ENCODE results near the gene FARP1. TPM values are rescaled to one million over a fixed set of nuclear protein-coding genes. Genes with fewer than 3 reads are reported as not detected.

The FARP1 gene
- total RNA-seq, 4 donors from 2014 or later: 13.1 to 71.2 (median 46.6) TPM

DNA sequence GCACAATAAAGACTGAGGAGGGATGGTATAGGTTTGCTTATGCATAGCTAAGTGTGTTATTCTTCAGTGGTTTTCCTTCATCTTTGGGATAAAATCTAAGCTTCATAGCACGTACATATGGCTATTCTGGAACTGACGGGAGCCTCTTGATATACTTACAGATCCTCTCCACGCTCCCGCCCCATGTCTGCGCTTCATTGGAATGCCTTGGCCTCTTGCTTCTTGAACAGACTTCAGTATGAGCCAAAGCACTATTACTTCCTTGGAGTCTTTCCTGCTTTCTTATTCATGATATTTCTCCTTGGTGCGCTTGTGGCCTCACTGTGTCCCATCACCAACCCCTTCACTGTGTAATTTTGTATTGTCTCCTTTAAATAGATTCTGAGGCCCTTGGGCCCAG is 145.3 kb downstream of the FARP1 start:
- Histone ChIP-seq H3K27me3 (no peaks in the 10 kb centered on the region), H3K27ac (no peak overlapping the region), H3K4me1 (no peaks in the 10 kb centered on the region), H3K9me3 (no peaks in the 10 kb centered on the region), H3K36me3 (no peaks in the 10 kb centered on the region), H3K4me3 (no peak overlapping the region)
- intact Hi-C loops (cut with DNase I; ENCODE audit: low total_unique reads): no loop called here
- no peak for DNase-seq
- TF ChIP-seq, protein P1, sequence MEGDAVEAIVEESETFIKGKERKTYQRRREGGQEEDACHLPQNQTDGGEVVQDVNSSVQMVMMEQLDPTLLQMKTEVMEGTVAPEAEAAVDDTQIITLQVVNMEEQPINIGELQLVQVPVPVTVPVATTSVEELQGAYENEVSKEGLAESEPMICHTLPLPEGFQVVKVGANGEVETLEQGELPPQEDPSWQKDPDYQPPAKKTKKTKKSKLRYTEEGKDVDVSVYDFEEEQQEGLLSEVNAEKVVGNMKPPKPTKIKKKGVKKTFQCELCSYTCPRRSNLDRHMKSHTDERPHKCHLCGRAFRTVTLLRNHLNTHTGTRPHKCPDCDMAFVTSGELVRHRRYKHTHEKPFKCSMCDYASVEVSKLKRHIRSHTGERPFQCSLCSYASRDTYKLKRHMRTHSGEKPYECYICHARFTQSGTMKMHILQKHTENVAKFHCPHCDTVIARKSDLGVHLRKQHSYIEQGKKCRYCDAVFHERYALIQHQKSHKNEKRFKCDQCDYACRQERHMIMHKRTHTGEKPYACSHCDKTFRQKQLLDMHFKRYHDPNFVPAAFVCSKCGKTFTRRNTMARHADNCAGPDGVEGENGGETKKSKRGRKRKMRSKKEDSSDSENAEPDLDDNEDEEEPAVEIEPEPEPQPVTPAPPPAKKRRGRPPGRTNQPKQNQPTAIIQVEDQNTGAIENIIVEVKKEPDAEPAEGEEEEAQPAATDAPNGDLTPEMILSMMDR (IDR thresholded peaks at IDR 0.05): no peak
- TF ChIP-seq POLR2A (IDR thresholded peaks at IDR 0.05): no peak

DNA sequence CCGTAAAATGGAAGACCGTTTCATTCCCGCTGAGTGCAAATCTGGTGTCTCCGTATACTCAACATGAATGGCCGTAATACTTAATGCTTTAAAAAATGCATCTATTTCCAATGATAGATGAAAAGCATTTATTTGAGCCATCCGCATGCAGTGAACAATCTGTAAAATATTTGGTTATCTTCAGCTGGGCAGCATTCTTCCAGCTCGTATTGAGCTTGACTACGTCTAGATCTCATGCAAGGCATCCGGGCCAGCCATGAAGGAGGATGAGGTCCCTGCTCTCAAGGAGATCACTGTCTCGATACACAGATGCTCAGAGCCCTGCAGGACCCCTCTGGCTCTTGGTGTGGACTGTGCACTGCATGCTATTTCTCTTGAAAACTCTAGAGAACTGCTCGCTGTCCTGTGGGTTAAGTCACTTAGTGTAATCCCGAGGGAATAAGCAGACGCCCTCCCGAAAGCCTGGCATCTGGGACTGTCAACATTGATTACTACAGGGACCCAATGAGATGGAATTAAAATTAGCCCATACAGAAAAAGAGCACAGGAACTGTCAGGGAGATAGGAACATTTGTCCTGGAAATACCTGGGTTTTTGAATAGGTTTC is 146.5 kb downstream of the FARP1 start:
- Histone ChIP-seq H3K4me3 (no peak overlapping the region), H3K9me3 (no peaks in the 10 kb centered on the region), H3K27ac (no peak overlapping the region), H3K4me1 (no peaks in the 10 kb centered on the region), H3K36me3 (no peaks in the 10 kb centered on the region), H3K27me3 (no peaks in the 10 kb centered on the region)
- intact Hi-C loops (cut with DNase I; ENCODE audit: low total_unique reads): no loop called here
- DNase-seq: no peak
- TF ChIP-seq, protein P1 (IDR thresholded peaks at IDR 0.05): no peak
- no peak for TF ChIP-seq POLR2A (IDR thresholded peaks at IDR 0.05)

GRCh38 chr13:98290261-98290660 is 147.4 kb downstream of the FARP1 start:
- no peak for TF ChIP-seq POLR2A (IDR thresholded peaks at IDR 0.05)
- TF ChIP-seq, protein P1 (IDR thresholded peaks at IDR 0.05): no peak
- intact Hi-C loops (cut with DNase I; ENCODE audit: low total_unique reads): no loop called here
- no peaks in the 10 kb centered on the region for H3K4me1 ChIP-seq
- no peak for DNase-seq
- no peak overlapping the region for H3K4me3 ChIP-seq
- H3K27ac ChIP-seq: no peak overlapping the region
- H3K27me3 ChIP-seq: no peaks in the 10 kb centered on the region
- no peaks in the 10 kb centered on the region for H3K36me3 ChIP-seq
- H3K9me3 ChIP-seq: no peaks in the 10 kb centered on the region

DNA sequence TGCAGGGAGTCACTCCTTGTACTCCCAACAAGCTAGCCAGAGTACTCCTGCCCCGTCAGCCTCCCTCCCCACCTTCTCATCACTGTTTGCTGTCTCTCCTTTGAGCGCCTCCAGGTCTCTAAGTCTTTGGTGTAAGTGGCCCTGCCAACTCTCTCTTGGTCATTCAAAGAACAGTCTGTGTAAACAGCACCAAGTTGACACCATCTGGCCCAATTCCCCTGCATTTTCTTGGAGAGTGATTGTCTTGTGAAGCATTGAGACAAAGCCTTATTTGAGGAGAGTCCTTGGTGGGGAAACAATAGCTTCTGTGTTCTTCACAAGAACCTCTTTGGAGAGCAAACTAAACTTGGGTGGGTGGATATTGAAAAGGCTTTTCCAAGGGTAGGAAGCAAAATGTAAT is 148.8 kb downstream of the FARP1 start:
- TF ChIP-seq POLR2A (IDR thresholded peaks at IDR 0.05): no peak
- TF ChIP-seq, protein P1 (IDR thresholded peaks at IDR 0.05): no peak
- DNase-seq: no peak
- Histone ChIP-seq H3K4me1 (no peaks in the 10 kb centered on the region), H3K9me3 (no peaks in the 10 kb centered on the region), H3K4me3 (no peak overlapping the region), H3K36me3 (no peaks in the 10 kb centered on the region), H3K27ac (no peak overlapping the region), H3K27me3 (no peaks in the 10 kb centered on the region)
- intact Hi-C loops (cut with DNase I; ENCODE audit: low total_unique reads): no loop called here

DNA sequence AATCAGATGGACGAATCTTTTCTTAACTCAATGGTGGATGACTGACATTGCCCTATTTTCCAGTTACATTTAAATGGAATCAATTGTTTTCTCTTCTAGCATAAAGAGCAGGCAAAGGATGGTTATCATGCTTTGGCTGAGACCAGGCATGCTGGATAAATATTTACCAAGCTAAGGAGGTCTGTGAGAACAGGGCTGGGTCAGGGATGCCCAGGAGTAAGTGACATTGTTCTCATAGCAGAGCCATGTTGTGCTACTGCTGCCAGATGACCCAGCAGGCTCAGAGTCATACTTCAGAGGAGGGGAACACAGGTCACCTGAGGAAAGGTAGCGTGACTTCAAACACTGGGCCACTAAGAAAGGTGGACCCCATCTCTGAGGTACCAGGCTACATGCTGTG is 150.2 kb downstream of the FARP1 start:
- no peaks in the 10 kb centered on the region for H3K36me3 ChIP-seq
- H3K9me3 ChIP-seq: no peaks in the 10 kb centered on the region
- intact Hi-C loops (cut with DNase I; ENCODE audit: low total_unique reads): no loop called here
- no peak overlapping the region for H3K27ac ChIP-seq
- no peak overlapping the region for H3K4me3 ChIP-seq
- no peaks in the 10 kb centered on the region for H3K4me1 ChIP-seq
- TF ChIP-seq, protein P1 (IDR thresholded peaks at IDR 0.05): no peak
- TF ChIP-seq POLR2A (IDR thresholded peaks at IDR 0.05): no peak
- no peaks in the 10 kb centered on the region for H3K27me3 ChIP-seq
- no peak for DNase-seq
